GM12865 (cell line): ENCODE results near the gene CCDC149.

Experiments
- DNase-seq: peaks from one replicate; pipeline ENCODE4 v3.0.0; 2010; ENCODE audit warnings: low read depth
- H3K4me3 ChIP-seq: 2 replicates; pipeline ENCODE4 v1.5.1; 2011; ENCODE audit warnings: mild to moderate bottlenecking, low read depth, low read length, control low read depth
- CTCF ChIP-seq: IDR thresholded peaks from 2 replicates; pipeline ENCODE4 v1.5.1; 2011; ENCODE audit warnings: low read length, control low read depth, low read depth, inconsistent platforms; ENCODE audit not compliant: insufficient read depth; ENCODE audit errors: missing control alignments

The CCDC149 gene

GRCh38 chr4:24765376-24765988 lies 147.4 kb downstream of the CCDC149 start:
- H3K4me3 ChIP-seq = no peak overlapping the region
- TF ChIP-seq CTCF = no peak
- DNase-seq = no peak

GRCh38 chr4:24764345-24764744 lies 148.5 kb downstream of the CCDC149 start:
- TF ChIP-seq CTCF = no peak
- DNase-seq = no peak
- no peak overlapping the region for H3K4me3 ChIP-seq

GRCh38 chr4:24763631-24764297 lies 149.1 kb downstream of the CCDC149 start:
- DNase-seq = no peak
- no peak overlapping the region for H3K4me3 ChIP-seq
- no peak for TF ChIP-seq CTCF
